Right atrium auricular region (tissue), 2 donors: ENCODE data around the gene GOLGA6D. TPM values are rescaled to one million over a fixed set of nuclear protein-coding genes. Genes with fewer than 3 reads are reported as not detected.
"Not testable (repeated sequence)": the region's sequence is repeated elsewhere in the genome, so short reads cannot be mapped to it uniquely, and the experiment has no call there.

Source experiments
- DNase-seq: peaks from one replicate; pipeline ENCODE4 v3.0.0-alpha.2; 2019; ENCODE audit warnings: low spot score
- H3K27ac ChIP-seq, 2 donors: fragments of 200-600 bp; sonication (generic); 1 replicate in 1 of 2; 2 replicates in 1 of 2; pipeline ENCODE4 v1.5.1; 2016 to 2019
- H3K27me3 ChIP-seq, 2 donors: fragments of 200-600 bp; sonication (generic); one replicate each; pipeline versions ENCODE4 v1.5.1 to v1.6.0; 2017 to 2019
- H3K36me3 ChIP-seq: fragments of 200-600 bp; sonication (generic); one replicate; pipeline ENCODE4 v1.5.1; 2016
- H3K4me1 ChIP-seq, 2 donors: fragments of 200-600 bp; sonication (generic); one replicate each; pipeline versions ENCODE4 v1.5.1 to v1.6.0; 2017 to 2019
- H3K4me3 ChIP-seq, 2 donors: fragments of 200-600 bp; sonication (generic); 1 replicate in 1 of 2; 2 replicates in 1 of 2; pipeline ENCODE4 v1.5.1; 2017 to 2019; ENCODE audit warnings: mild to moderate bottlenecking in 1 of 2, moderate library complexity in 1 of 2
- H3K9me3 ChIP-seq, 2 donors: fragments of 200-600 bp; sonication (generic); one replicate each; pipeline ENCODE4 v1.5.1; 2019
- CTCF ChIP-seq, 2 donors: fragments of 200-600 bp; sonication (generic); IDR thresholded peaks; one replicate each; pipeline ENCODE4 v1.5.1; 2019; ENCODE audit warnings: antibody characterized with exemption in 2 of 2
- total RNA-seq, 2 donors: library from RNA; depleted of rRNA; stranded (reverse); fragments of >200 nt; gene quantifications; one replicate each; pipeline ENCODE4 v1.1.0, GENCODE V29; 2016

Gene GOLGA6D
- total RNA-seq, 2 donors from 2014 or later, result not detected

DNA sequence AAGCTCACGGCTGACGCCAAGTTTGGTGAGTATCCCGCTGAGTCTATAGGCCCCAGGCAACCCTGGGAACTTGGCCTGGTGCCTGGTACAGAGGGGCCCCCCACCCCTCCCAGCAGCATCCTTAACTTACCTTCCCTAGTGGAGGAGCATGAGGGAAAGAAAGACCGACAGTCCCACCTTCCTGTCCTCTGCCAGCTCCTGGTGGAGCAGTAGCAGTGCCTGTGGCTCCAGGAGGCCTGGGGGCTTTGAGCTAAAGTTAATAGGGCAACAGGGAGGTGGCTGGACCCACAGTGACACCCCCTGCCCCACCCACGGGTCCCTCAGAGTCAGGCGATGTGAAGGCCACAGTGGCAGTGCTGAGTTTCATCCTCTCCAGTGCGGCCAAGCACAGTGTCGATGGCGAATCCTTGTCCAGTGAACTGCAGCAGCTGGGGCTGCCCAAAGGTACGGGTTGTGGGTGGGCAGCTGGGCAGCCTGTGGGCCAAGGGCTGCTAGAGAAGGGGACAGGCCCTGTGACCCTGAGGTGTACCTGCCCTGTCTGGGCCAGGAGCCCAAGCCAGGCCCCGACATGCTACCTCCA is 56.1 kb downstream of the GOLGA6D start:
- DNase-seq, result no peak
- Histone ChIP-seq H3K36me3 (peaks cover 5% of the 10 kb centered on the region), H3K4me3 (no peak overlapping the region), H3K27me3 (no peaks in the 10 kb centered on the region), H3K4me1 (peaks cover 0 to 18% of the 10 kb centered on the region in 2 donors), H3K9me3 (no peaks in the 10 kb centered on the region), H3K27ac (no peak overlapping the region)
- no peak for TF ChIP-seq CTCF (IDR thresholded peaks at IDR 0.05)

GRCh38 chr15:75339531-75340240 is 57.1 kb downstream of the GOLGA6D start:
- Histone ChIP-seq H3K4me3 (no peak overlapping the region), H3K27ac (no peak overlapping the region), H3K9me3 (no peaks in the 10 kb centered on the region), H3K36me3 (peaks cover 5% of the 10 kb centered on the region), H3K27me3 (no peaks in the 10 kb centered on the region), H3K4me1 (peaks cover 0 to 18% of the 10 kb centered on the region in 2 donors)
- DNase-seq, result no peak
- TF ChIP-seq CTCF (IDR thresholded peaks at IDR 0.05), result no peak

- H3K36me3 ChIP-seq, result peaks cover 5% of the 10 kb centered on the region
- H3K4me1 ChIP-seq, result peaks cover 0 to 8% of the 10 kb centered on the region in 2 donors
- TF ChIP-seq CTCF (IDR thresholded peaks at IDR 0.05), result no peak
- DNase-seq, result no peak
- no peak overlapping the region for H3K27ac ChIP-seq
- H3K9me3 ChIP-seq, result no peaks in the 10 kb centered on the region
- no peaks in the 10 kb centered on the region for H3K27me3 ChIP-seq
- no peak overlapping the region for H3K4me3 ChIP-seq
Observed at GRCh38 chr15:75342221-75342620, 59.6 kb downstream of the GOLGA6D start.

GRCh38 chr15:75343953-75344352 is 61.3 kb downstream of the GOLGA6D start:
- peaks cover 0 to 15% of the 10 kb centered on the region in 2 donors for H3K4me1 ChIP-seq
- not testable (repeated sequence) for H3K4me3 ChIP-seq, H3K36me3 ChIP-seq, DNase-seq, H3K27ac ChIP-seq, H3K27me3 ChIP-seq, H3K9me3 ChIP-seq

Other genes starting within 250 kb of the GOLGA6D start
- gene C15orf39, start 81.0 kb upstream of the GOLGA6D start, total RNA-seq, result 10 to 100 TPM in 1 of 2 donors, 1 to 10 TPM in 1; 5.9 to 16.4 TPM
- gene GOLGA6C, start 24.5 kb upstream of the GOLGA6D start, total RNA-seq, result not detected
- gene COMMD4, start 53.2 kb downstream of the GOLGA6D start, total RNA-seq, result 10 to 100 TPM; 47.2 to 52.4 TPM
- gene NEIL1, start 64.2 kb downstream of the GOLGA6D start, total RNA-seq, result 10 to 100 TPM in 1 of 2 donors, 1 to 10 TPM in 1; 6.0 to 11.7 TPM
- 10 to 100 TPM; 63.2 to 81.8 TPM for gene MAN2C1, start 85.8 kb downstream of the GOLGA6D start, total RNA-seq
- 10 to 100 TPM; 16.0 to 25.5 TPM for gene SIN3A, start 168.9 kb downstream of the GOLGA6D start, total RNA-seq